GM12878 (cell line): Measurements from ENCODE around the gene CRYGN. TPM values are rescaled to one million over a fixed set of nuclear protein-coding genes. Genes with fewer than 3 reads are reported as not detected.

Experiments
- ASH2L ChIP-seq: fragments of 300-600, 200-600 bp; sonication (generic); IDR thresholded peaks from 2 replicates; pipeline ENCODE4 v1.6.1; 2017; ENCODE audit warnings: low read depth, mild to moderate bottlenecking, borderline replicate concordance
- CBX5 ChIP-seq: sonication (generic); IDR thresholded peaks from 2 replicates; pipeline ENCODE4 v1.6.1; 2016; ENCODE audit warnings: low read depth, moderate library complexity, mild to moderate bottlenecking, inconsistent platforms
- CHD4 ChIP-seq: fragments of 200-600 bp; sonication (generic); IDR thresholded peaks from 2 replicates; pipeline ENCODE4 v1.6.1; 2016; ENCODE audit warnings: mild to moderate bottlenecking
- FOXK2 ChIP-seq: fragments of 450-650 bp; IDR thresholded peaks from 2 replicates; pipeline ENCODE4 v1.6.1; 2017; ENCODE audit warnings: mild to moderate bottlenecking, moderate library complexity
- FOXM1 ChIP-seq: IDR thresholded peaks from 2 replicates; pipeline ENCODE4 v1.6.1; 2012; ENCODE audit warnings: low read depth, mild to moderate bottlenecking, inconsistent platforms, low read length, moderate library complexity
- MEF2A ChIP-seq: IDR thresholded peaks from 2 replicates; pipeline ENCODE4 v1.6.1; 2011; ENCODE audit warnings: low read depth, mild to moderate bottlenecking, low read length, moderate library complexity; ENCODE audit not compliant: insufficient read depth
- MTA2 ChIP-seq: fragments of 450-650 bp; IDR thresholded peaks from 2 replicates; pipeline ENCODE4 v1.6.1; 2016; ENCODE audit warnings: low read depth, mild to moderate bottlenecking, moderate library complexity
- MTA3 ChIP-seq: IDR thresholded peaks from 2 replicates; pipeline ENCODE4 v1.6.1; 2012; ENCODE audit warnings: low read length, inconsistent platforms, borderline replicate concordance
- MYB ChIP-seq: fragments of 150-350 bp; IDR thresholded peaks from 2 replicates; pipeline ENCODE4 v1.6.1; 2014; ENCODE audit warnings: mild to moderate bottlenecking, low read depth, low read length, borderline replicate concordance
- POLR2A ChIP-seq: IDR thresholded peaks from 2 replicates; pipeline ENCODE4 v1.6.1; 2011; ENCODE audit warnings: low read depth, mild to moderate bottlenecking, low read length
- SMAD5 ChIP-seq: IDR thresholded peaks from 2 replicates; pipeline ENCODE4 v1.6.1; 2016; ENCODE audit warnings: antibody characterized with exemption, low read depth
- TCF7 ChIP-seq: IDR thresholded peaks from 2 replicates; pipeline ENCODE4 v1.6.1; 2014; ENCODE audit warnings: antibody characterized with exemption, borderline replicate concordance
- ZNF384 ChIP-seq: IDR thresholded peaks from 2 replicates; pipeline ENCODE4 v1.6.1; 2012; ENCODE audit warnings: low read depth, mild to moderate bottlenecking, low read length, improper control_type of control experiment, borderline replicate concordance
- polyA plus RNA-seq, 11 experiments: library from polyadenylated mRNA; depleted of rRNA in 4 of 11; unstranded in 6 of 11; stranded (reverse) in 5 of 11; fragments of >200 nt; fragmentation: Nextera tagmentation in 4 of 11; fragmentation: Illumina TruSeq in 1 of 11; extraction: Ambion mirVana in 4 of 11; extraction: Trizol in 1 of 11; gene quantifications; 1 replicate in 1 of 11; 2 replicates in 10 of 11; pipeline versions ENCODE4 v1.2.1 to v1.2.3, GENCODE V29; 2011 to 2016; ENCODE audit warnings: inconsistent platforms in 2 of 11, missing spikeins in 2 of 11, low read depth in 1 of 11
- total RNA-seq, 4 experiments: library from RNA; depleted of rRNA in 3 of 4; stranded (reverse); fragments of >200 nt in 3 of 4; fragmentation: Illumina TruSeq in 1 of 4; extraction: Trizol in 1 of 4; gene quantifications; 2 replicates each; pipeline versions ENCODE4 v1.2.1 to v1.2.3, GENCODE V29; 2013 to 2021
- TF ChIP-seq, protein P1 (sequence below): fragments of 150-350 bp; IDR thresholded peaks from 2 replicates; pipeline ENCODE4 v1.6.1; 2016; ENCODE audit warnings: low read depth, low read length
- TF ChIP-seq, protein P2 (sequence below): IDR thresholded peaks from 2 replicates; pipeline ENCODE4 v1.6.1; 2011; ENCODE audit warnings: low read depth, mild to moderate bottlenecking, low read length, moderate library complexity, borderline replicate concordance; ENCODE audit errors: extremely low read depth
- TF ChIP-seq, protein P3 (sequence below): fragments of 450-650 bp; IDR thresholded peaks from 2 replicates; pipeline ENCODE4 v1.6.1; 2018; ENCODE audit warnings: mild to moderate bottlenecking, low read depth, moderate library complexity; ENCODE audit not compliant: partially characterized antibody
- TF ChIP-seq, protein P4 (sequence below): fragments of 450-650 bp; IDR thresholded peaks from 2 replicates; pipeline ENCODE4 v1.6.1; 2017; ENCODE audit warnings: borderline replicate concordance
- TF ChIP-seq, protein P5 (sequence below): fragments of 450-650 bp; IDR thresholded peaks from 2 replicates; pipeline ENCODE4 v1.6.1; 2016; ENCODE audit warnings: mild to moderate bottlenecking, moderate library complexity, borderline replicate concordance

The CRYGN gene
- total and polyA plus RNA-seq, 10 of the 15 experiments (the other 5 are each of a cell fraction or from before 2014, with no cell fraction given): not detected

DNA sequence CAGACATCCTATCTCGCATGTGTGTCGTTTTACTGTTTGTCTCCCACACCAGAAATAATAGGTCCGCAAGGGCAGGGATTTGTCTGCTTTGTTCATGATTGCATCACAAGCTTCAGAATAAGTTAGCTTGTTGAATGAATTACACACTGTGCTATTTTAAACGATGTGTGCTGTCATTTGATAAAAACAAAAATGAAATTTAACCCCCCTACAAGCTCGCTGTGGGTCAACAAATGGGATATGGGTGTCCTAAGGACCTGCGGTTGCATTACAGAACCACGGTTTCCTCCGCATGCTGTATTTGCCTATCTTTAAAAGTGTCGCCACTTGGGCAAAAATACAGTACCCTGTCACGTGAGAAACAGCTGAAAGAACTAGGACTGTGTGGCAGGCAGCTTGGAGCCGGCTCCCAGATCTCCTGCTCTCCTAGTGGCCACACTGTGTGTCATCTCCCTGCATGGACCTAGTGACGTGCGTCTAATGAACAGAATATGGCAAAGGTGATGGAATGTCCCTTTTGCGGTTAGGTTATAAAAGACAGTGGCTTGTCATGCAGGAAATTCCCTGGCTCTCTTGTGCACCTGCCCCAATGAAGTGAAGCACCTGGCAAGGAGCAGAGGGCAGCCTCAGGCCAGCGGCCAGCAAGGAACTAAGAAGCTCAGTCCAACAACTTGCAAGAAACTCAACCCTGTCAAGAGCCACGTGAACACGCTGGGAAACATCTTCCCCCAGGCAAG lies 32.9 kb upstream of the CRYGN start (continued):
- TF ChIP-seq, protein P1, sequence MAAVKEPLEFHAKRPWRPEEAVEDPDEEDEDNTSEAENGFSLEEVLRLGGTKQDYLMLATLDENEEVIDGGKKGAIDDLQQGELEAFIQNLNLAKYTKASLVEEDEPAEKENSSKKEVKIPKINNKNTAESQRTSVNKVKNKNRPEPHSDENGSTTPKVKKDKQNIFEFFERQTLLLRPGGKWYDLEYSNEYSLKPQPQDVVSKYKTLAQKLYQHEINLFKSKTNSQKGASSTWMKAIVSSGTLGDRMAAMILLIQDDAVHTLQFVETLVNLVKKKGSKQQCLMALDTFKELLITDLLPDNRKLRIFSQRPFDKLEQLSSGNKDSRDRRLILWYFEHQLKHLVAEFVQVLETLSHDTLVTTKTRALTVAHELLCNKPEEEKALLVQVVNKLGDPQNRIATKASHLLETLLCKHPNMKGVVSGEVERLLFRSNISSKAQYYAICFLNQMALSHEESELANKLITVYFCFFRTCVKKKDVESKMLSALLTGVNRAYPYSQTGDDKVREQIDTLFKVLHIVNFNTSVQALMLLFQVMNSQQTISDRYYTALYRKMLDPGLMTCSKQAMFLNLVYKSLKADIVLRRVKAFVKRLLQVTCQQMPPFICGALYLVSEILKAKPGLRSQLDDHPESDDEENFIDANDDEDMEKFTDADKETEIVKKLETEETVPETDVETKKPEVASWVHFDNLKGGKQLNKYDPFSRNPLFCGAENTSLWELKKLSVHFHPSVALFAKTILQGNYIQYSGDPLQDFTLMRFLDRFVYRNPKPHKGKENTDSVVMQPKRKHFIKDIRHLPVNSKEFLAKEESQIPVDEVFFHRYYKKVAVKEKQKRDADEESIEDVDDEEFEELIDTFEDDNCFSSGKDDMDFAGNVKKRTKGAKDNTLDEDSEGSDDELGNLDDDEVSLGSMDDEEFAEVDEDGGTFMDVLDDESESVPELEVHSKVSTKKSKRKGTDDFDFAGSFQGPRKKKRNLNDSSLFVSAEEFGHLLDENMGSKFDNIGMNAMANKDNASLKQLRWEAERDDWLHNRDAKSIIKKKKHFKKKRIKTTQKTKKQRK: no peak
- TF ChIP-seq, protein P2, sequence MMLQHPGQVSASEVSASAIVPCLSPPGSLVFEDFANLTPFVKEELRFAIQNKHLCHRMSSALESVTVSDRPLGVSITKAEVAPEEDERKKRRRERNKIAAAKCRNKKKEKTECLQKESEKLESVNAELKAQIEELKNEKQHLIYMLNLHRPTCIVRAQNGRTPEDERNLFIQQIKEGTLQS: no peak
- TF ChIP-seq FOXM1 (peak; percentile 97), TCF7 (0 out of 2 replicates have a peak, but pooled peaks have one; percentile 47), ZNF384 (no peak), ASH2L (no peak), MEF2A (peak; percentile 63; the same call in 1 of the 2 replicates), SMAD5 (no peak), CBX5 (no peak), POLR2A (peak; percentile 25; the same call in 1 of the 2 replicates), MTA3 (peak; percentile 72), FOXK2 (no peak), MTA2 (peak; percentile 80), MYB (no peak), CHD4 (no peak)
- TF ChIP-seq, protein P3, sequence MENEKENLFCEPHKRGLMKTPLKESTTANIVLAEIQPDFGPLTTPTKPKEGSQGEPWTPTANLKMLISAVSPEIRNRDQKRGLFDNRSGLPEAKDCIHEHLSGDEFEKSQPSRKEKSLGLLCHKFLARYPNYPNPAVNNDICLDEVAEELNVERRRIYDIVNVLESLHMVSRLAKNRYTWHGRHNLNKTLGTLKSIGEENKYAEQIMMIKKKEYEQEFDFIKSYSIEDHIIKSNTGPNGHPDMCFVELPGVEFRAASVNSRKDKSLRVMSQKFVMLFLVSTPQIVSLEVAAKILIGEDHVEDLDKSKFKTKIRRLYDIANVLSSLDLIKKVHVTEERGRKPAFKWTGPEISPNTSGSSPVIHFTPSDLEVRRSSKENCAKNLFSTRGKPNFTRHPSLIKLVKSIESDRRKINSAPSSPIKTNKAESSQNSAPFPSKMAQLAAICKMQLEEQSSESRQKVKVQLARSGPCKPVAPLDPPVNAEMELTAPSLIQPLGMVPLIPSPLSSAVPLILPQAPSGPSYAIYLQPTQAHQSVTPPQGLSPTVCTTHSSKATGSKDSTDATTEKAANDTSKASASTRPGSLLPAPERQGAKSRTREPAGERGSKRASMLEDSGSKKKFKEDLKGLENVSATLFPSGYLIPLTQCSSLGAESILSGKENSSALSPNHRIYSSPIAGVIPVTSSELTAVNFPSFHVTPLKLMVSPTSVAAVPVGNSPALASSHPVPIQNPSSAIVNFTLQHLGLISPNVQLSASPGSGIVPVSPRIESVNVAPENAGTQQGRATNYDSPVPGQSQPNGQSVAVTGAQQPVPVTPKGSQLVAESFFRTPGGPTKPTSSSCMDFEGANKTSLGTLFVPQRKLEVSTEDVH: no peak
- TF ChIP-seq, protein P4, sequence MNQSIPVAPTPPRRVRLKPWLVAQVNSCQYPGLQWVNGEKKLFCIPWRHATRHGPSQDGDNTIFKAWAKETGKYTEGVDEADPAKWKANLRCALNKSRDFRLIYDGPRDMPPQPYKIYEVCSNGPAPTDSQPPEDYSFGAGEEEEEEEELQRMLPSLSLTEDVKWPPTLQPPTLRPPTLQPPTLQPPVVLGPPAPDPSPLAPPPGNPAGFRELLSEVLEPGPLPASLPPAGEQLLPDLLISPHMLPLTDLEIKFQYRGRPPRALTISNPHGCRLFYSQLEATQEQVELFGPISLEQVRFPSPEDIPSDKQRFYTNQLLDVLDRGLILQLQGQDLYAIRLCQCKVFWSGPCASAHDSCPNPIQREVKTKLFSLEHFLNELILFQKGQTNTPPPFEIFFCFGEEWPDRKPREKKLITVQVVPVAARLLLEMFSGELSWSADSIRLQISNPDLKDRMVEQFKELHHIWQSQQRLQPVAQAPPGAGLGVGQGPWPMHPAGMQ: no peak
- TF ChIP-seq, protein P5, sequence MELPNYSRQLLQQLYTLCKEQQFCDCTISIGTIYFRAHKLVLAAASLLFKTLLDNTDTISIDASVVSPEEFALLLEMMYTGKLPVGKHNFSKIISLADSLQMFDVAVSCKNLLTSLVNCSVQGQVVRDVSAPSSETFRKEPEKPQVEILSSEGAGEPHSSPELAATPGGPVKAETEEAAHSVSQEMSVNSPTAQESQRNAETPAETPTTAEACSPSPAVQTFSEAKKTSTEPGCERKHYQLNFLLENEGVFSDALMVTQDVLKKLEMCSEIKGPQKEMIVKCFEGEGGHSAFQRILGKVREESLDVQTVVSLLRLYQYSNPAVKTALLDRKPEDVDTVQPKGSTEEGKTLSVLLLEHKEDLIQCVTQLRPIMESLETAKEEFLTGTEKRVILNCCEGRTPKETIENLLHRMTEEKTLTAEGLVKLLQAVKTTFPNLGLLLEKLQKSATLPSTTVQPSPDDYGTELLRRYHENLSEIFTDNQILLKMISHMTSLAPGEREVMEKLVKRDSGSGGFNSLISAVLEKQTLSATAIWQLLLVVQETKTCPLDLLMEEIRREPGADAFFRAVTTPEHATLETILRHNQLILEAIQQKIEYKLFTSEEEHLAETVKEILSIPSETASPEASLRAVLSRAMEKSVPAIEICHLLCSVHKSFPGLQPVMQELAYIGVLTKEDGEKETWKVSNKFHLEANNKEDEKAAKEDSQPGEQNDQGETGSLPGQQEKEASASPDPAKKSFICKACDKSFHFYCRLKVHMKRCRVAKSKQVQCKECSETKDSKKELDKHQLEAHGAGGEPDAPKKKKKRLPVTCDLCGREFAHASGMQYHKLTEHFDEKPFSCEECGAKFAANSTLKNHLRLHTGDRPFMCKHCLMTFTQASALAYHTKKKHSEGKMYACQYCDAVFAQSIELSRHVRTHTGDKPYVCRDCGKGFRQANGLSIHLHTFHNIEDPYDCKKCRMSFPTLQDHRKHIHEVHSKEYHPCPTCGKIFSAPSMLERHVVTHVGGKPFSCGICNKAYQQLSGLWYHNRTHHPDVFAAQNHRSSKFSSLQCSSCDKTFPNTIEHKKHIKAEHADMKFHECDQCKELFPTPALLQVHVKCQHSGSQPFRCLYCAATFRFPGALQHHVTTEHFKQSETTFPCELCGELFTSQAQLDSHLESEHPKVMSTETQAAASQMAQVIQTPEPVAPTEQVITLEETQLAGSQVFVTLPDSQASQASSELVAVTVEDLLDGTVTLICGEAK: no peak
